Thoracic aorta (tissue), 2 donors: ENCODE data around the gene TAT. TPM values are rescaled to one million over a fixed set of nuclear protein-coding genes. Genes with fewer than 3 reads are reported as not detected.
"Not testable (repeated sequence)": the region's sequence is repeated elsewhere in the genome, so short reads cannot be mapped to it uniquely, and the experiment has no call there.

ENCODE experiments used
- ATAC-seq: fragments of 150-250 bp; one replicate; pipeline ENCODE4 v1.8.0; 2017; ENCODE audit warnings: low read depth; ENCODE audit not compliant: insufficient number of reproducible peaks, low FRiP score
- DNase-seq: peaks from one replicate; pipeline ENCODE4 v3.0.0-alpha.2; 2020; ENCODE audit warnings: low spot score
- H3K27ac ChIP-seq, 2 donors: fragments of 200-600 bp; sonication (generic); 1 replicate in 1 of 2; 2 replicates in 1 of 2; pipeline ENCODE4 v1.5.1; 2016; ENCODE audit warnings: mild to moderate bottlenecking in 2 of 2, moderate library complexity in 2 of 2
- H3K27me3 ChIP-seq: fragments of 200-600 bp; sonication (generic); replicated peaks from 2 replicates; pipeline ENCODE4 v1.6.0; 2016; ENCODE audit warnings: mild to moderate bottlenecking; ENCODE audit not compliant: insufficient read depth
- H3K36me3 ChIP-seq: fragments of 200-600 bp; sonication (generic); one replicate; pipeline ENCODE4 v1.5.1; 2016
- H3K4me1 ChIP-seq, 2 donors: fragments of 200-600 bp; sonication (generic); 1 replicate in 1 of 2; 2 replicates in 1 of 2; pipeline versions ENCODE4 v1.5.1 to v1.6.0; 2016; ENCODE audit warnings: low read depth in 2 of 2, mild to moderate bottlenecking in 1 of 2; ENCODE audit not compliant: control insufficient read depth in 1 of 2
- H3K4me3 ChIP-seq: fragments of 200-600 bp; sonication (generic); 2 replicates; pipeline ENCODE4 v1.5.1; 2016; ENCODE audit warnings: mild to moderate bottlenecking
- H3K9me3 ChIP-seq: fragments of 200-600 bp; sonication (generic); 2 replicates; pipeline ENCODE4 v1.5.1; 2016
- total RNA-seq, 2 donors: library from RNA; depleted of rRNA; stranded (reverse); fragments of >200 nt; gene quantifications; one replicate each; pipeline versions ENCODE4 v1.1.0 to v1.2.3, GENCODE V29; 2016
- TF ChIP-seq, protein P1 (sequence below): fragments of 200-600 bp; sonication (generic); IDR thresholded peaks from one replicate; pipeline ENCODE4 v1.5.1; 2019; ENCODE audit warnings: antibody characterized with exemption

The TAT gene
- total RNA-seq, 2 donors from 2014 or later = not detected

GRCh38 chr16:71568551-71568950 lies 8.3 kb downstream of the TAT start:
- Histone ChIP-seq H3K4me1 (peaks cover 3 to 13% of the 10 kb centered on the region in 2 donors), H3K4me3 (no peak overlapping the region), H3K9me3 (no peaks in the 10 kb centered on the region), H3K27ac (no peak overlapping the region), H3K36me3 (no peaks in the 10 kb centered on the region), H3K27me3 (no peaks in the 10 kb centered on the region)
- DNase-seq (no peak), ATAC-seq (no peak)
- TF ChIP-seq, protein P1, sequence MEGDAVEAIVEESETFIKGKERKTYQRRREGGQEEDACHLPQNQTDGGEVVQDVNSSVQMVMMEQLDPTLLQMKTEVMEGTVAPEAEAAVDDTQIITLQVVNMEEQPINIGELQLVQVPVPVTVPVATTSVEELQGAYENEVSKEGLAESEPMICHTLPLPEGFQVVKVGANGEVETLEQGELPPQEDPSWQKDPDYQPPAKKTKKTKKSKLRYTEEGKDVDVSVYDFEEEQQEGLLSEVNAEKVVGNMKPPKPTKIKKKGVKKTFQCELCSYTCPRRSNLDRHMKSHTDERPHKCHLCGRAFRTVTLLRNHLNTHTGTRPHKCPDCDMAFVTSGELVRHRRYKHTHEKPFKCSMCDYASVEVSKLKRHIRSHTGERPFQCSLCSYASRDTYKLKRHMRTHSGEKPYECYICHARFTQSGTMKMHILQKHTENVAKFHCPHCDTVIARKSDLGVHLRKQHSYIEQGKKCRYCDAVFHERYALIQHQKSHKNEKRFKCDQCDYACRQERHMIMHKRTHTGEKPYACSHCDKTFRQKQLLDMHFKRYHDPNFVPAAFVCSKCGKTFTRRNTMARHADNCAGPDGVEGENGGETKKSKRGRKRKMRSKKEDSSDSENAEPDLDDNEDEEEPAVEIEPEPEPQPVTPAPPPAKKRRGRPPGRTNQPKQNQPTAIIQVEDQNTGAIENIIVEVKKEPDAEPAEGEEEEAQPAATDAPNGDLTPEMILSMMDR = no peak

DNA sequence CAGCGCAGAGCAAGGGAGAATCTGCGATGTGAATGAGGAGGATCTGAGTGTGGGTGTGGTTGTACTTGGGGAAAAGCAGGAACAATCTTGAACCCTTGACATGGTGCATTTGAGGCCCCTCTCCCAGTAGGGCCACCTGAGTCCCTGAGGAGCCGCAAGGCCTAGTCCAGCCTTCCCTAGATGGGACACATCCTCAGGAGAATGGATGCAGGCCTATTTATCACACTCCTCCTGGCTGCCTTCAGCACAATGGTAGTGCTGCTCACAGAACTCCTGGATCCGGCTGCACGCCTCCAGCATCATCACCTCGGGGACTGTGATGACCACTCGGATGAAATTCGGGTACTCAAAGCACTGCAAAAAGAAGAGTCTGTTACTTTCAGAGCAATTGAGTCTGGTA lies 9.0 kb downstream of the TAT start:
- Histone ChIP-seq H3K27ac (no peak overlapping the region), H3K4me1 (peaks cover 3 to 13% of the 10 kb centered on the region in 2 donors), H3K9me3 (no peaks in the 10 kb centered on the region), H3K36me3 (no peaks in the 10 kb centered on the region), H3K4me3 (no peak overlapping the region), H3K27me3 (no peaks in the 10 kb centered on the region)
- ATAC-seq = no peak
- TF ChIP-seq, protein P1 = no peak
- no peak for DNase-seq

DNA sequence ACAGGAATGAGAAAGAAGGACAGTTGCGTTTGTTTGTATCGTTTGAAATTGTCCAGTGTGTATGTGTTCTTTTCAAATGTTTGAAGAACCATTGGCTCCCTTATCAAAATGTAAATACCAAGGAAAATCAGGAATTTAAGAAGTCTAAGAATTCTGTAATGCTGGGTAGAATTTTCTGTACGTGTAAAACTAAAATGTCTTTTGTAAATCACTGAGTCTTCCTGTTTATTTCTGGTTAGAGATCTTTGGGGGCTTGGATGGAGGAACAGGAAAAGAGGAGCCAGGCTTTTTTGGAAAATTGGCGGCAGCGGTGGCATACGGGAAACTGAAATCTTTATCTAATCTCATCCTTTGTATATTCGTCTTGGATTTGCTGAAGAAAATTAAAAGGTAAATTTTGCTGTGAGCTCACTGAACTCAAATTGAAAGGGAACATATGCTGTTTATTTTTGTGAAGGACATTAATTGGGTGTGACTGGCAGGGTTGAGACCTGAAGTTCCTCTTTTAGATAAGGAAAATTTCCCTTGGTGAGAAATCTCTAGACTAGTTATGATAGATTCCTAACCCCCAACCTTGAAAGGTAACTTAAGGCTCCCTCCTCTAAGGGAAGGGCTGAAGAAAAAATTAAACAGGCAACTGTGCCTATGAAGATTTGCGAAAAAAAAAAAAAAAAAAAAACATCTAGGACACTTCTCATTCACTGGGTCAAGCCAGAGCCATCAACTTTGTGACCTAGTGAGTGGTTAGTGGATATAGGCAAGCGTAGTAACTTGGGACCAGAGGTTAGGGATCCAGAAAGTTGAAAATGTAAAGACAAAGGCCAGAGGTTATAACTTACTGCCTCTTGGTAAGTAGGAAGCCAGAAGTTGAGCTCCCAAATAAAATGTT lies 10.8 kb downstream of the TAT start:
- no peak for ATAC-seq
- Histone ChIP-seq H3K9me3 (no peaks in the 10 kb centered on the region), H3K4me3 (peak overlapping the region; percentile 77), H3K4me1 (peaks cover 3 to 13% of the 10 kb centered on the region in 2 donors), H3K27ac (no peak overlapping the region), H3K36me3 (no peaks in the 10 kb centered on the region), H3K27me3 (no peaks in the 10 kb centered on the region)
- no peak for DNase-seq
- TF ChIP-seq, protein P1 = no peak

DNA sequence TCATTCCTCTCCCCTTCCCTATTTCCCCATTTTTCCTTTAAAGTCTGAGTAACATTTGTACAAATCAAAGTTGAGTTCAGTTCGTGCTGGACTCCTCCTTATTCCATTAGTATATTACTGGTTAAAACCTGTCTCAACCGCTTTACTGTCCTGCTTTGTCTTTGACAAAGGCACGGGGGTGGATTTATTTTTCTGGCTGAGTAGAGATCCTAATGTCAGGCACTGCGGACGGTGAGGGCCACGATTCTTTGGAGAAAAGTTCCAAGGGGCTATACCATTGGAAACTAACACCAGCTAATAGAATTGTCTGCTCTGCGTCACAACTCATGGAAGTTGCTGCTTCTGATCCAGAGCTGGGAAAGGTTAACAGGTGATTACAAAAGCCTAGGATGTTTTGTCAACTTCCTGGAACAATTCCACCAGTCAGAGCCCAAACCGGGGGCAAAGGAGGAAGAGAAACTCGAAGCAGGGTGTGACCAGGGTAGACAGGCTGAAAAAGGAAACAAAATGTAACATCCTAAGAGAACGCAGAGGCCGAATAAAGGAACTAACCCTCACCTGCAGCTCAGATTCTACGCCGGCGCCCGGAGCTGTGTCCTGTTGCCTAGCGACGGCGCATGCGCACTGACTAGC lies 12.4 kb downstream of the TAT start:
- Histone ChIP-seq H3K4me1 (peaks cover 3 to 13% of the 10 kb centered on the region in 2 donors), H3K36me3 (no peaks in the 10 kb centered on the region), H3K27ac (peak overlapping the region; percentile 54 to 65), H3K4me3 (peak overlapping the region; percentile 77), H3K27me3 (no peaks in the 10 kb centered on the region), H3K9me3 (no peaks in the 10 kb centered on the region)
- no peak for ATAC-seq
- DNase-seq = peak; percentile 52
- TF ChIP-seq, protein P1 = no peak

GRCh38 chr16:71562552-71562951 lies 14.3 kb downstream of the TAT start:
- Histone ChIP-seq H3K27ac (no peak overlapping the region), H3K36me3 (no peaks in the 10 kb centered on the region), H3K4me1 (peaks cover 3 to 13% of the 10 kb centered on the region in 2 donors), H3K4me3 (no peak overlapping the region), H3K9me3 (no peaks in the 10 kb centered on the region), H3K27me3 (no peaks in the 10 kb centered on the region)
- DNase-seq = no peak
- ATAC-seq = no peak
- TF ChIP-seq, protein P1 = no peak

DNA sequence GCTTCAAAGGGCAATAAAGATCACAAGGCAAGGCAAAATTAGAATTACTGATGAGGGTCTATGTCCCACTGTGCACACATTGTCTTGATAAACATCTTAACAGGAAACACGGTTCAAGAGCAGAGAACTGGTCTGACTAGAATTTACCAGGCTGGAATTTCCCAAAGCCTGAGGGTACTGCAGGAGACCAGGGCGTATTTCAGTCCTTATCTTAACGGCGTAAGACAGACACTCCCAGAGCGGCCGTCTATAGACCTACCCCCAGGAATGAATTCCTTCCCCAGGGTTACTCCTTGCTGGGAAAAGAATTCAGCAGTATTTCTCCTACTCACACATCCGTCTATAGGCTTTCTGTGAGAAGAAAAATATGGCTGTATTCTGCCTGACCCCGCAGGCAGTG lies 15.0 kb downstream of the TAT start:
- H3K27ac ChIP-seq, H3K9me3 ChIP-seq, H3K4me3 ChIP-seq, H3K27me3 ChIP-seq, H3K36me3 ChIP-seq, ATAC-seq, DNase-seq: not testable (repeated sequence)
- H3K4me1 ChIP-seq = peaks cover 3 to 13% of the 10 kb centered on the region in 2 donors
